Activated CD4-positive, alpha-beta T cell treated with anti-CD3 and anti-CD28 coated beads, Interleukin-2, Interleukin-4, amounts not matched to agents 100 ng/mL and 50 ng/mL, durations not matched to agents 16 hours and 8 hours (primary cell): ENCODE measurements around the gene POSTN.
"Not testable (repeated sequence)": the region's sequence is repeated elsewhere in the genome, so short reads cannot be mapped to it uniquely, and the experiment has no call there.

Source experiments
- DNase-seq: peaks from one replicate; pipeline ENCODE4 v3.0.0-alpha.2; 2020; ENCODE audit warnings: low spot score

Gene POSTN

DNA sequence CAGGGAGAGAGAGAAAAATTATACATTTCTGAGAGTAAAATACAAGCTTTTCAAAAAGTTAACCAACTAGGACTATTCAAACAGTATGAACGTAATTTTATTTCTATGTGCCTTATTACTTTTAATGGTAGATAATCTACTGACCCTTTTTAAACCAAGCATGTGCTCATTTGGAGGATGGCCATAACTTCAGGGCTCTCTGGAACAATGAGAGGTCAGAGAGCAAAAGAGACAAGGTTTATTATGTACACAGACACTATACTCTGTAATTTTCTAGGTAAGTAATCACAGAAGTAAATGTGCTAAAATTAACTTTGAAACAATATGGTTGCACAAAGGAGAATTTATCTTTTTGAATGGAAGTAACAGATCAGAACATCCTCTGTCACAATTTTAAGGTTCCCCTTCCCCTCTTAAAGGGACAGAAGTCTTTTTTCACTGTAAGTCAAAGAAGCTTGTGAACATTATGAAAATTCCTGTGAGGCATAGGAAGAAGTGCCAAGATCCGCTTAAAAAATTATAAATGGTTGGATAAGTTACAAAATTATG lies 1.0 kb downstream of the POSTN start:
- no peak for DNase-seq

DNA sequence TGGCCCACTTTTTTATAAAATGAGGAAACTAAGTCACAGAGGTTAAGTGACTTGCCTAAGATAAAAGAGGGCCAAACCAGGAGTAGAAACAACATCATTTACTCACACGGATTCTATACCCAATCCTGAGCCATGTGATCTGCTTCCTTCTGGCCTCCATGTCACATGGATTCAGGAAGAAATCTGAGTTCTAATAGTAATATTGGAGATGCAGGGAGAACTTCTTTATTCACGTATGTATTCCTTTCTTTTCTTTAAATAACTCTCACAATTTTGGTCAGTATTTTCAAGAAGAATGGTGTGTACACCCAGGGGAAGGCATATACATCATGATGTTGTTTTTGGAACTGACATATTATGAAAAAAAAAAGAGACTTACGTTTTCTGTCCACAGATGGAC lies 1.8 kb downstream of the POSTN start:
- DNase-seq: no peak

DNA sequence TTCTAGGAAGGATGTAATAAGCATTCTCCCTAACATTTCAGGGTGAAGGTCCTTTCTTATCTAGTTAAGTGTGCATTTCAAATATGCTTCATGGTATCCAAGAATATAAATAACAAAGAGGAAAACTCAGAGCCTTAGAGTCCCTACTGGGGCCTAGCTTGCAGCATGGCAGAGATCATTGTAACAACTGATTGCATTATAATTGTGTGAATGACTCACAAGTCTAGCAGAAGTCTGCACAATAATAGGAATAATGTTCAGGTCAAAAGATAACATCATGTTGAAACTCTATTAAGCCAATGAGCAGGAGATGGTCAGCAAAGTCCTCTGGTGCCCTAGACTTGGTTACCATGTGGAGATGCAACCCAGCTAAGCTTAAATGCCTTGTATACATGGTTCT lies 3.4 kb downstream of the POSTN start:
- no peak for DNase-seq

DNA sequence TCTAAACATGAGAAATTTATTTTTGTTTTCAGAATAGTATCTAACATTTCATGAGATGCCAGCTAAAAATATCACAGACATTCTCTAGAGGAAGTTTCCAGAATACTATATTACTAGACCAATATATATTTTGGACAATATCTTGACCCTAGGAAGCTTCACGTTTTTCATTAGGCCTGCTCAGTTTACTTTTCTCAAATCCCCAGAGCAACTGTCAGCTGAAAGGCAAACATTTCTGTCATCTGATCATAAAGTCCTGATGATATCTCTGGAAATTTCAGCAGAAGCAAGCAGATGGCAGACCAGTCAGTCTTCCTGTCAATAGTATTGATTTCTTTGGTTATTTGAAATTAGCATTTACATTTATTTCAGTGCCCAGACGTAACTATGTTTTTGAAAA lies 4.0 kb downstream of the POSTN start:
- no peak for DNase-seq

DNA sequence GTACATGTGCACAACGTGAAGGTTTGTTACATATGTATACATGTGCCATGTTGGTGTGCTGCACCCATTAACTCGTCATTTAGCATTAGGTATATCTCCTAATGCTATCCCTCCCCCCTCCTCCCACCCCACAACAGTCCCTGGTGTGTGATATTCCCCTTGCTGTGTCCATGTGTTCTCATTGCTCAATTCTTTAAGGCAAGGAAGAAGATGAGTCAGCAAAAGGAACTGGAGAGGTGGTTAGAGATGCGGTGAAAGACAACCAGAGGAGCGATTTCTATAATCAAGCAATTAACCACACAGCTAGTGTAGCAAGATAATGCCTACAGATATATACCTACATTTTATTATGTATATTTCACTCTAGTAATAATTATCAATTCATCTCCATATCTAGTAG lies 9.2 kb downstream of the POSTN start:
- DNase-seq: not testable (repeated sequence)

DNA sequence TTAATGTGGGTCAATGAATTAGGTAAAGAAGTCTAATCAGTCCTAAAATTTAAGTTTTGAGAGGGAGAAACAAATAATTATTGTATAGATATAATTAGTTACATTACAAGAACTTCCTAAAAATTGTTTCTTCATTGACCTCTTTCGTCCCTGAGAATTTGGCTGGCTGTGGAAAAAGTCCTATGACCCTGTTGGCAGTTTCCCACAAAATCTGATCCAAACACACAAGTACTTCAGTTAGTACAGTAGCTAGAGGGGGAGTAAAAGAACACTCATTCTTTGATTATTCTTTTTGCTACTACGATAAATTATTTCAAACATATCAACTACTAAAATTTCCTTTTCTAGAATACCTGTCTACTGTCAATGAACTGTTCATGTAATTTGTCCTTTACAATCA lies 11.3 kb downstream of the POSTN start:
- DNase-seq: no peak

DNA sequence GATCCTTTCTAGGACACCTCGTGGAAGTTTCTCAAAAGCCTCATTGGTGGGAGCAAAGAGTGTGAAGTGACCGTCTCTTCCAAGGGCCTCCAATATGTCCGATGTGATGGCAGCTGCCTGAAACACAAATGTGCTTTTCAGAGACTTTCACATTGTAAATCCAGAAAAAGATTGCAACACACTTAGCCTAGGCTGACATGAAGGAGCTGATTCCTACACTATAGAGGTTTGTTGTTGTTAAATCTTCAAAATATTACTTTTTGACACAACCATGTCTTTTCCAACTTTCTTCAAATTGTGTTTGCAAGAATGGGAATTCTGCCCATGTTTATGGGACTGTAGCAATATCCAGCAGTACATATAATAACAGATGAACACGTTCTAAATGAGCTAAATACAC lies 12.4 kb downstream of the POSTN start:
- no peak for DNase-seq

DNA sequence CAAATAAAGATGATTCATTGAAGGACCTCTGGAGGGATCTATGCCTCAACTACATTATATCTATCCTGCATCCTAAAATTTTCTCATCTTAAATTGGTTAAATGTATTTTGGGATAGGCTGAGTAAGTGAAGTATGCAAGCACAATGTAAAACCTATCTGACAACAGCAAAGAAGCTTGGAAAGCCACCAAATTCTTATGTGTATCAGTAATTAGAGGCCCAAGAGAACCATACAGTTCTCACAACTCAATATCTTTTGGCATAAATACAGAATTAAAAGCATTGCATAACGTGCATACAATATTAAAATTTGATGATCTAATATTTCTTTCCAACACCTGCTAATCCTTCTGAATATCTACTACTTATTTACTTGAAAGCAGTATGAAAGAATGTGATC lies 13.0 kb downstream of the POSTN start:
- DNase-seq: no peak

DNA sequence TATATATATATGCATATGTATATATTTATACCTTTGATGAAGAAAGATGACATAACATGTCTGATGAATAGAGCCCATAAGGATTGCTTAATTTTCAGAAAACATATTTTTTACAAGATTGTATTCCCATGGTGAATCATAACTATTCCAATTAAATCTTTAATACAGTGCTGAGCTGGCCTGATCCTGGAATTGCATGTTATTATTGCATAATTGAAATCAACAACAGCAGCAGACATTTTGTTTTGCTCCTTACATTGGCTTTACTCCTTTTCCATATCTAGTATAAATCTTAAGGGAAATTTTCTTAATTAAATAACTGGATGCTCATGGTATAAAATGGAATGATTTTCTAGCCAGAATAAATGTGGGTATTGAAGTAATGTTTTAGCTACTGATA lies 22.0 kb downstream of the POSTN start:
- DNase-seq: no peak

DNA sequence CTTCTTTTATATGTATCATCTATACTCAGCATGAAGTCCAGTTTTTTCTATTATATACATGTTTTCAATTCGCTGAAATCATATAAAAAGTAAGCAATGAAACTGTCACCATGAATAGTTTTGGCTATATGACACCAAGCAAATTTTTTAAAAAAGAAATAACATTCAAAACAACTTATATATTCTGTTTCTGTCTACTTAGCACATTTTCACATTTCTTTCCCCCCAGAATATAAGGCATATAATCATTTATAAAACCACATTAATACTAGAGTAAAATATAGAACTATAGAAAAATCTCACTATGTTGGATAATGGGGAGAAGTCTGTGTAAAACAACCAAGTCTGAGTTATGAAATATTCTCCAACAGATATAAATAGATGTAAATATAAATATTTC lies 33.1 kb downstream of the POSTN start:
- DNase-seq: no peak

DNA sequence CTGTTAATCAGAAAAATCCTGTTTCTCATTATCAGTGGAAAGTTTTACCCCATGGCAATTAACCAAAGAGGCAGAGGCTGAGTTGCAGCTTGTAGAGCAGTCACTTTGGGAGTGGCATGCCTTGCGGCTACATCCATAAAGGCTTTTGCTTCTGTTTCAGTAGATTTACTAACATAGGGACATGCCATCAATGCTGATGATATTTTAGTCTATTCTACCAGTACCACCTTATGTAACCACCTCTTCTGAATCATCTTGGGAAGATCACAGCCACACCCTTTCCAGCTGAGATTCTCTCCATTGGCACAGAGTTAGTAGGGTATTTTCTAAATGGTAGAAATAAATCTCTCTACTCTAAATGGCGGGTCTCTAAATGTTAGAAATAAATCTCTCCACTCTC lies 37.5 kb downstream of the POSTN start:
- DNase-seq: no peak

DNA sequence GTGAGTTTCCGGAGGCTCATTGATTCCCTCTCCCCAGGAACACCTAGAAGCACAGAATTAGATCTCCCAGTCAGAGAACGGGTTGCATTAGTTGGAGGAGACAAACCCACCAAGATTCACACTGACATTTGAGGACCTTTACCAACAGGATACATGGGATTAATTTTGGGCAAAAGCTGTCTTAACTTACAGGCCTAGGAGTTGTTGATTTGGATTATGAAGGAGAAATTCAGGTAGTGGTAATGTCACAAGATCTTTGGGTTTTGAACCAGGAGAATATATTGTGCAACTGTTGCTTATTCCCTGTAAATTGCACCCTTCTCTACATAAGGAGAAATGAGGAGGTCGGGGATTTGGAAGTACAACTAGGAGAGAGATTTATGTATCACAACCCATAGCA lies 38.0 kb downstream of the POSTN start:
- DNase-seq: no peak

DNA sequence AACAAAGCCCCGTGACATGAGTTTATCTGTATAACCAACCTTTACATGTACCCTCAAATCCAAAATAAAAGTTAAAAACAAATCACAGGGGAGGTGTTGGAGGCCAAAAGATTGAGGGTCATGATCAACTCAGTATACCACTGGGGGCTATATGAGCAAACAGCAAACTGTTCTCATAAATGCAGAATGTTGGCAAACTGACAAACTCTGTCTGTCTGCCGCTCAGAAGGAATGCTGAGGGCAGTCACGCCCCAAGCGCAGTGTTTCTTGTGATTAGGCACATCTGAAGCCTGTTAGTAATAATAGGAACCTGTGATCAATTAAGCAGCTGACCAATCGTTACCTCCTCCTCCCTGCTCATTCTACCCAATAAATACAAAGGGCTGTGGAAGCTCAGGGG lies 39.8 kb downstream of the POSTN start:
- DNase-seq: not testable (repeated sequence)

DNA sequence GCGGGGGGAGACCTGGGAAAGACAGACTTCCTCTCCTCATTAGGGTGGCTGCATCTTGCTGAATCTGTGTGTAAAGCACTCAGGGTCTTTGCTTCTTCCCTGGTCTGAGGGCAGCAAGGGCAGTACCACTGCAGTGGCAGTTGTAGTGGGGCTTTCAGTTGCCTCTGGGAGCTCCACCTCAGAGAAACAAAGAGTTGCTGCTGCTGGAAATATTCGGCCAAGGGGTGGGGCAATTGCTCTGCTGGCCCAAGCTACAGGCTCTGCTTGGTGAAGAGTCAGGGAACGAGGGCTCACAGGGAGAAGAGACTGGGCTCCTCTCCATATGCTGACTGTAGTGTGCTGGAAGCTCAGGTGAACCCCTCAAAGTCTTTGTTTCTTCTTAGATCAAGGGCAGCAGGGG lies 52.5 kb downstream of the POSTN start:
- no peak for DNase-seq

DNA sequence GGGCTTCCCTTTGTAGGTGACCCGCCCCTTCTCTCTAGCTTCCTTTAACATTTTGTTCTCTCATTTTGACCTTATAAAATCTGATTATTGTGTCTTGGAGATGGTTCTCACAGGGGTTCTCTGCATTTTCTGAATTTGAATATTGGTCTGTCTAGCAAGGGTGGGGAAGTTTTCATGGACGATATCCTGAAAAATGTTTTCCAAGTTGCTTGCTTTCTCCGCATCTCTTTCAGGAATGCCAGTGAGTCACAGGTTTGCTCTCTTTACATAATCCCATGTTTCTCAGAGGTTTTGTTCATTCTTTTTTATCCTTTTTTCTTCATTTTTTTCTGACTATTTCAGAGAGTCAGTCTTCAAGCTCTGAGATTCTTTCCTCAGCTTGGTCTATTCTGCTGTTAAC lies 53.6 kb downstream of the POSTN start:
- DNase-seq: no peak

DNA sequence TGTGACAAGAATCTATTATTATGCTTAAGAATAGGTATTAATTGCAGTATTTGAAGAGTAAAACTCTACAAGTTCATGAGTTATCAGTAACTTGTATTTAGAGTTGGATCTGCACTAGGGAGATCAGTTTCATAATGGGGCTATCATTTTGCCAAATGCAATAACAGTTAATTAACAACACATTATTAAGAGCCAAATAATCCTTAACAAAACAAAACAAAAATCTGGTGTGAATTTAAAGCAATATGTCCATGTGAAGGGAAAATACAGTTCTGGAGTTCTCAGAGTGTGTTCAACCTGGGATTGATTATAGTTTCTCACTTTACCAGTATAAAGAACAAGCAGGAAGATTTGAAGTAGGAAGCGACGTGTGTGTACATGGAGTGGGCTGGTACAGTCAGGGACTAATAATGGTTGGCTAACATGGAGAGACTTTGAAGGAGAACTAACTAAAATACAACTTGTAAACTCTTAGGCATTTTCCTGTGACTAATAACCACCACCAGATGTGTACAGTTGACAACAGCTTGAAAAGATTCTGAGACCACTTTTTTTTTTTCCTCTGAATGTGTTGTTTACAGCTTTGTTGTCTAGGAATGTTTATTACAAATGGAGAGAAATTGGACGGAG lies 58.5 kb downstream of the POSTN start:
- no peak for DNase-seq

DNA sequence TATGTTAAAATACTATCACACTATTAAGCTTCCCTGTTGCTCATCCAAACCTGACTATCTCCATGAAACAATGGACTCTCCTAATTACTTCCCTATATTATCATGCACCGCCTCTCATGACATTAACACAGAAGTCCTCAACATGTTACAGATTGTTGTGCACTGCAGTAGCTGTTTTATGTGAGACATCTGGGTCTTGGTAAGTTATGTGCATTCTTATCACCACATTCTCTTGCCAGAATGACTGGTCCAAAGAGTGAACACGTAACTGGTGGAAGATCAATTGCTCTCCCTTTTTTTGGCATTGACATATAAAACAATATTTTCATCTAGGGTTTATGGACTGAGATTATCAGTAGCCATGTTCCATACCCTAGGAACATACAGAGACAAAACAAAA lies 59.4 kb downstream of the POSTN start:
- DNase-seq: no peak

DNA sequence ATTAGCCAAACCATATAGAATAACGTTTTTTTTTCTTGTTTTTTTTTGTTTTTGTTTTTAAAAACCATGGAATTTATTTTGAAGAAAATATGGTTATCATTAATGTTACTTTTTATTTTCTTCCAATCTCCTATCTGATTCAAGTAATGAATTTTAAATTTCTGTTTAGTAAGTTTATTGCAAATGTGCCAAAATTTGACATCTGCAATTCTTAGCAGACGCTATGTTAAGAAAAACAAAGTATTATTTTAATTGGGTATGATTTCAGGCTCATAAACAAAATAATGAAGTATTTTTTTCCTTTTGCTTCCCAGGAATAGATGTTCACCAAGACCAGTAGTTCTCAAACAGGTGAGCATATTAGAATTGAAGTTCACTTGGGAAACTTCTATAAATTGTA lies 63.1 kb downstream of the POSTN start:
- DNase-seq: no peak

DNA sequence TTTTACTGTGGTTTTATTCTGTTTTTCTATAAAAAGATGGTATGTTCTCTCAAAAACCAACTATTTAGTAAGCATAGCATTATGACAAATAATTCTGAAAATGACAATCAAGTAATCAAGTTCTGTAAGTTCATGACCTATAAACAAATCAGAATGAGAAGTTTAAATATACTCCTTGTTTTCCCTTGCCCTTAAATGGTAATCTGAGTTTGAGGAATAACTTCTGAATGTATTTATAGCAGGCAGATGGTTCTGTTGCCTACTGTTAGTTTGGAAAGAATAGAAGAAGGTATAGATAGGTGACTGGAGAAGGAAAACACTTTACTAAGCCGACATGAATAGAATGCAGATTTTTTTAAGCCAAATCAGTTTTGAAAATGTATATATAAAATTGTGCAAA lies 63.9 kb downstream of the POSTN start:
- DNase-seq: no peak

DNA sequence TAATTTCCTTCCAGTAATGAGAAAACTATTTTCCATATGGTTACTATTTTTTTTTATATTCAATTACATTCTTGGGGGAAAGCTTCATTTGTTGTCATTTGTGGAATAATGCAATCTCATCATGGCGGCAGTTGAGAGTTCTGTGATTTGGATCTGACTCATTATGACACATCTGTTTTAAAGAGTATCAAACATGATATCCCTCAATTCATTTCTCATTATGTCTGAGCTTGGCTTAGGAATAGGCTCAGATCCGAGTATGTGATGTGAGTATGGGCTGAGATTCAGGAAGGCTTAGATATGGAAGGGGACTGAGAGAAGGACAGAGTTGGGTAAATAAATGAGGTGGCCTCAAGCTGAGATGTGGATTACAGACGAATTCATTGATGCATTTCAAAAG lies 64.4 kb downstream of the POSTN start:
- no peak for DNase-seq

DNA sequence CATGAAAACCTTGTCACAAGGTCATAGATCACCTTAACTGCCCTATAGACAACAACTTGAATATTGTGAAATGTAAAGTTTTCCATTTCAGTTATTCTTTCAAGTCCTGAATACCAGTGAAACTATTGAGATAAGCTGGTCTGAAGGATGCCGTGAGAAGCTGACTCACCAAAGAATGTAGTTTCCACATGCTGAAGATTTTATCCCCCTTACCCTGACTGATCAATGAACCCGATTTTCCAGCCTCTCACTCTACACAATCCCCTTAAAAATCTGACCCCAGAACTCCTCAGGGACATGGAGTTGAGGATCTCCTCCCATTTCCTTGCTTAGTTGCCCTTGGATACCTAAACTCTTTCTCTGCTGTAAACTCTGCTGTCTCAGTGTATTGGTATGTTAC lies 67.5 kb downstream of the POSTN start:
- no peak for DNase-seq

DNA sequence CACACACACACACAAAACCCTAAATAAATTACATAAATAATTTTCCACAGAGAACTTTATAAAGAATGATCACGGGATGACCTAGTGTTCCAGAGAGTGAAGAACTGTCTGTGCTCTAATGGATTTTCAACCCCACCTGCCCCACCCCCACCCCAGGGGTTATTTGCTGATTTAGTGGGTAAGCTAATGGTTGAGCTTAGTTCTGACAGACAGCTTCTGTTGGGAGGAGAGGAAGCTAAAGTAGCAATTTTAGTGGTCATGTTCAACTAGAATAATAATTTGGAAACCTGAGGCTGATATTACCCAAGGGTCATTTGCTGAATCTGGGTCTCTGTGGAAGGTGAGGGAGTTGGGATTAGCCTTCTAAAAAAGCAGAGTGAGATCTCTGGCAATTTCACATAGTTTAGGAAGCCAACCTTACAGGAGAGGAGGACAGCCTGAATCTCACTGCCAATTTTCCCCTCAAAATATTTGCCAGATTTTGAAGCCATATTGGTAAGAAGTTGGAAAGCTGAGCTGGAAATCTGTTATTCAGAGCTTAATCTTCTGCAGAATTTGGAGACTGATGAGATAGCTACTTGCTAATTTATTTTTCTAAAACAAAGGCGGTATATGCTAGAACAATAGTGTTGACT lies 68.7 kb downstream of the POSTN start:
- DNase-seq: no peak

DNA sequence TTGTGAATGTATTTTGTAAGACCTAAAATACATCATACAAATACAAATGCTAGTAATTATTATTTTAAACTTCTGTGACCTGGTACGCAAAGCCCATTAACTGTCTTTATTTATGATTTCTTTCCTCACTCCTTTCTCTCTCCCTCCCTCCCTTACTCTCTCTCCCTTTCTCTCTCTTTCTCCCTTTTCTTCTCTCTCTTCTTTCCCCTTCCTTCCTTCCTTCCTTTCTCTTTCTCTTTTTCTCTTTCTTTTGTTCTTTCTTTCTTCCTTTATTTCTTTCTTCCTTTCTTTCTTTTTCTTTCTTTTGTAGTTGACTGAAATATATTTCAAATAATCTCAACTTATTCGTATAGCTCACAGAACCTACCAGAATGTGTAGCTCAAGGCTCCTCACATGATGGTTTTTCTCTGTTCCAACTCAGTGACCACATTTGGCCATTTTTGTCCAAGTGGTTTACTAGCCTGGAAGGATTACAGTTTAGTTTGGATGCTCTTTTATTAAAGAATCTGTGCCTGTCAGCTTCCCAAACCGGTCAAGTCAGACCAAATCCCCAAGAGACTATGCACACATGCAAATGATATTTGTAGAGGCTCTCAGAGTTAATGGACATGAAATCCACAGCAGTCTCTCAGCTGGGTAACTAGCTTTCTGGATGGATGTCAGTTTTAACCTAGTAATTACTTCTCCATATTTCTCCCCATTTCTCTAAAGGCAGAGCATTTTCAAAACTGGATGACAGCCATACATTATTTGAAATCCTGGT lies 71.7 kb downstream of the POSTN start:
- DNase-seq: no peak
